HG03571 (cell line): ENCODE measurements around the gene CAMK4.

Experiments
- ATAC-seq: cut with Tn5 transposase; IDR thresholded peaks from one replicate; pipeline ENCODE4 v1.9.1; 2021; ENCODE audit not compliant: unreplicated experiment

Gene CAMK4

GRCh38 chr5:111480346-111480745, 256.2 kb downstream of the CAMK4 start:
- ATAC-seq: no peak

GRCh38 chr5:111486055-111486454, 261.9 kb downstream of the CAMK4 start:
- no peak for ATAC-seq

- ATAC-seq: no peak
These were observed 262.7 kb downstream of the CAMK4 start for GRCh38 chr5:111486926-111487325.

GRCh38 chr5:111488353-111488752, 264.2 kb downstream of the CAMK4 start:
- no peak for ATAC-seq

GRCh38 chr5:111493031-111493430, 268.8 kb downstream of the CAMK4 start:
- no peak for ATAC-seq

GRCh38 chr5:111494355-111494999, 270.3 kb downstream of the CAMK4 start:
- no peak for ATAC-seq

GRCh38 chr5:111495159-111495558, 271.0 kb downstream of the CAMK4 start:
- no peak for ATAC-seq

GRCh38 chr5:111498346-111498745, 274.2 kb downstream of the CAMK4 start:
- no peak for ATAC-seq

GRCh38 chr5:111502956-111503355, 278.8 kb downstream of the CAMK4 start:
- no peak for ATAC-seq

- no peak for ATAC-seq
These were observed 280.9 kb downstream of the CAMK4 start for GRCh38 chr5:111505096-111505495.

- ATAC-seq: no peak
These were observed 283.1 kb downstream of the CAMK4 start for GRCh38 chr5:111507276-111507675.

- ATAC-seq: no peak
These were observed 284.9 kb downstream of the CAMK4 start for GRCh38 chr5:111509119-111509518.

GRCh38 chr5:111511174-111511830, 287.1 kb downstream of the CAMK4 start:
- ATAC-seq: no peak

- ATAC-seq: peak; percentile 8
These were observed 287.7 kb downstream of the CAMK4 start for GRCh38 chr5:111511831-111512374.

GRCh38 chr5:111512375-111513130, 288.4 kb downstream of the CAMK4 start, which contains the start of gene STARD4:
TSS of gene STARD4 (minus strand) at chr5:111512535. CDS start at chr5:111507433, 5,102 bp downstream.
- ATAC-seq: peak; percentile 91

- no peak for ATAC-seq
These were observed 288.9 kb downstream of the CAMK4 start for GRCh38 chr5:111513131-111513520.

- no peak for ATAC-seq
These were observed 289.9 kb downstream of the CAMK4 start for GRCh38 chr5:111514087-111514486.

GRCh38 chr5:111517853-111518501, 293.8 kb downstream of the CAMK4 start:
- ATAC-seq: no peak

GRCh38 chr5:111518777-111519176, 294.6 kb downstream of the CAMK4 start:
- ATAC-seq: no peak

GRCh38 chr5:111520908-111521307, 296.7 kb downstream of the CAMK4 start:
- no peak for ATAC-seq

- ATAC-seq: no peak
These were observed 303.9 kb downstream of the CAMK4 start for GRCh38 chr5:111528056-111528455.
